Neural cell (in vitro differentiated cells): ENCODE measurements around the gene TK2. TPM values are rescaled to one million over a fixed set of nuclear protein-coding genes. Genes with fewer than 3 reads are reported as not detected.
"Not testable (repeated sequence)": the region's sequence is repeated elsewhere in the genome, so short reads cannot be mapped to it uniquely, and the experiment has no call there.

Source experiments
- H2AFZ ChIP-seq: fragments of 200-600, 300-800 bp; sonication (generic), shearing (Covaris generic); 2 replicates; pipeline ENCODE4 v1.6.0; 2014; ENCODE audit warnings: low read depth, mild to moderate bottlenecking, antibody characterized with exemption, low read length, moderate library complexity
- H3F3A ChIP-seq: fragments of 200-600 bp; shearing (Covaris generic); 2 replicates; pipeline ENCODE4 v1.6.1; 2016; ENCODE audit warnings: mild to moderate bottlenecking, moderate library complexity, mixed read lengths, antibody characterized with exemption, low read length; ENCODE audit not compliant: insufficient read depth, poor library complexity, severe bottlenecking
- H3K27ac ChIP-seq: fragments of 200-600, 300-800 bp; sonication (generic), shearing (Covaris generic); 2 replicates; pipeline ENCODE4 v1.5.1; 2014; ENCODE audit warnings: mild to moderate bottlenecking, low read length, moderate library complexity
- H3K27me3 ChIP-seq: fragments of 300-800, 200-600 bp; sonication (generic), shearing (Covaris generic); 2 replicates; pipeline ENCODE4 v1.6.0; 2014; ENCODE audit warnings: mild to moderate bottlenecking, low read depth, low read length, moderate library complexity; ENCODE audit not compliant: insufficient read depth
- H3K36me3 ChIP-seq: fragments of 300-800, 200-600 bp; sonication (generic), shearing (Covaris generic); 2 replicates; pipeline ENCODE4 v1.5.1; 2014; ENCODE audit warnings: mild to moderate bottlenecking, antibody characterized with exemption, low read length, moderate library complexity; ENCODE audit not compliant: insufficient read depth
- H3K4me2 ChIP-seq: fragments of 300-800, 200-600 bp; sonication (generic), shearing (Covaris generic); 2 replicates; pipeline ENCODE4 v1.6.0; 2014; ENCODE audit warnings: mild to moderate bottlenecking, low read length
- H3K4me3 ChIP-seq: fragments of 300-800, 200-600 bp; sonication (generic), shearing (Covaris generic); 2 replicates; pipeline ENCODE4 v1.5.1; 2014; ENCODE audit warnings: mild to moderate bottlenecking, low read length, moderate library complexity
- H3K79me2 ChIP-seq: fragments of 200-600 bp; shearing (Covaris generic); replicated peaks from 2 replicates; pipeline ENCODE4 v1.6.0; 2014; ENCODE audit warnings: mild to moderate bottlenecking, low read length, moderate library complexity; ENCODE audit not compliant: insufficient read depth
- H3K9ac ChIP-seq: fragments of 300-800, 200-600 bp; sonication (generic), shearing (Covaris generic); 2 replicates; pipeline ENCODE4 v1.6.1; 2016; ENCODE audit warnings: mild to moderate bottlenecking, low read length, mixed read lengths
- H3K9me2 ChIP-seq: fragments of 200-600 bp; shearing (Covaris generic); 2 replicates; pipeline ENCODE4 v1.6.1; 2016; ENCODE audit warnings: mild to moderate bottlenecking, low read length, mixed read lengths; ENCODE audit not compliant: insufficient read depth
- H3K9me3 ChIP-seq: fragments of 200-600, 300-800 bp; sonication (generic), shearing (Covaris generic); 2 replicates; pipeline ENCODE4 v1.6.1; 2016; ENCODE audit warnings: mild to moderate bottlenecking, mixed run types, low read length, moderate library complexity, mixed read lengths
- H4K20me1 ChIP-seq: fragments of 200-600 bp; shearing (Covaris generic); 2 replicates; pipeline ENCODE4 v1.6.1; 2016; ENCODE audit warnings: mild to moderate bottlenecking, mixed run types; ENCODE audit not compliant: insufficient read depth
- EP300 ChIP-seq: fragments of 450-650 bp; conservative IDR thresholded peaks from 2 replicates; pipeline ENCODE4 v1.6.1; 2014; ENCODE audit warnings: antibody characterized with exemption, mild to moderate bottlenecking, moderate library complexity; ENCODE audit not compliant: poor library complexity, severe bottlenecking
- EZH2 ChIP-seq: fragments of 200-600, 300-800 bp; shearing (Covaris generic), sonication (generic); IDR thresholded peaks from 2 replicates; pipeline ENCODE4 v1.6.1; 2014; ENCODE audit warnings: antibody characterized with exemption, low read length, borderline replicate concordance, mild to moderate bottlenecking; ENCODE audit not compliant: insufficient read depth, poor library complexity, severe bottlenecking
- POLR2AphosphoS5 ChIP-seq: IDR thresholded peaks from 2 replicates; pipeline ENCODE4 v1.6.1; 2012
- SMC3 ChIP-seq: fragments of 450-650 bp; conservative IDR thresholded peaks from 2 replicates; pipeline ENCODE4 v1.6.1; 2014; ENCODE audit warnings: antibody characterized with exemption, mild to moderate bottlenecking, moderate library complexity; ENCODE audit not compliant: poor library complexity
- TAF1 ChIP-seq: IDR thresholded peaks from 2 replicates; pipeline ENCODE4 v1.6.1; 2012; ENCODE audit warnings: low read depth
- polyA plus RNA-seq: library from polyadenylated mRNA; depleted of rRNA; stranded (reverse); fragments of >200 nt; gene quantifications from 2 replicates; pipeline ENCODE4 v1.2.3, GENCODE V29; 2014
- TF ChIP-seq, protein P1 (sequence below): IDR thresholded peaks from 2 replicates; pipeline ENCODE4 v1.6.1; 2012; ENCODE audit warnings: borderline replicate concordance

Gene TK2
- polyA plus RNA-seq, 1 donor from 2014 or later: 15.9 TPM

DNA sequence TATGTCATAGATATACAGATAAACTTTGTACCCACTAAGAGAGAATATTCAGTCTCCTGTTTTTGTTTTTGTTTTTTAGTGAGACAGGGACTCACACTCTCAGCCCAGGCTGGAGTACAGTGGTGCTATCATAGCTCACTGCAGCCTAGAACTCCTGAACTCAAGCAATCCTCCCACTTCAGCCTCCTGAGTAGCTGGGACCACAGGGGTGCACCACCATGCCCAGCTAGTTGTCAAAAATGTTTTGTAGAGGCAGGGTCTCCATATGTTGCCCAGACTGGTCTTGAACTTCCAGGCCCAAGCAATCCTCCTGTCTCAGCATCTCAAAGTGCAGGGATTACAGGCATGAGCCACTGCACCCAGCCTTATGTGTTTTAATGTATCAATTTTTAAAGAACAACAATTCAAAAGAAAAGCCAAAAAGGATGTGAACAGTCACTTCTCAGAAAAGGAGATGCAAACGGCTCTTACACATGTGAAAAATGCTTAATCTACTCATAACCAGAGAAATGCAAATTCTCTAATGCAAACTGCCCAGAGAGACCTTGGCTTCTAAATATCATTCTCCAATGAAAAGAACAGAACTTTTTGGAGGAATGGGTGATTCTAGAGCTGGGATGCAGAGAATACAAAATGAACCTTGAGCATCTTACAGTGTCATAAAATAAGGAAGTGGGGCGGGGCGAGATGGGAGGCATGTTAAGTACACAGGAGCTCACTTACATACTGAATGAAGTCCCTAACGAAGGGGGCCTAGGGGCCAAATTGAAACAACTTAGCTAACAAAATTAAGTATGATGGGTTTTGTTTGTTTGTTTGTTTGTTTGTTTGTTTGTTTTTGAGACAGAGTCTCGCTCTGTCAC lies 47.3 kb upstream of the TK2 start:
- H3F3A ChIP-seq: no peaks in the 10 kb centered on the region
- H3K4me2 ChIP-seq: no peak overlapping the region
- no peaks in the 10 kb centered on the region for H3K9me2 ChIP-seq
- no peaks in the 10 kb centered on the region for H3K36me3 ChIP-seq
- H3K9me3 ChIP-seq: no peaks in the 10 kb centered on the region
- no peaks in the 10 kb centered on the region for H3K27me3 ChIP-seq
- no peak overlapping the region for H3K27ac ChIP-seq
- no peak overlapping the region for H3K4me3 ChIP-seq
- no peaks in the 10 kb centered on the region for H4K20me1 ChIP-seq
- no peak overlapping the region for H3K9ac ChIP-seq
- no peaks in the 10 kb centered on the region for H3K79me2 ChIP-seq
- H2AFZ ChIP-seq: no peak overlapping the region
- TF ChIP-seq, protein P1, sequence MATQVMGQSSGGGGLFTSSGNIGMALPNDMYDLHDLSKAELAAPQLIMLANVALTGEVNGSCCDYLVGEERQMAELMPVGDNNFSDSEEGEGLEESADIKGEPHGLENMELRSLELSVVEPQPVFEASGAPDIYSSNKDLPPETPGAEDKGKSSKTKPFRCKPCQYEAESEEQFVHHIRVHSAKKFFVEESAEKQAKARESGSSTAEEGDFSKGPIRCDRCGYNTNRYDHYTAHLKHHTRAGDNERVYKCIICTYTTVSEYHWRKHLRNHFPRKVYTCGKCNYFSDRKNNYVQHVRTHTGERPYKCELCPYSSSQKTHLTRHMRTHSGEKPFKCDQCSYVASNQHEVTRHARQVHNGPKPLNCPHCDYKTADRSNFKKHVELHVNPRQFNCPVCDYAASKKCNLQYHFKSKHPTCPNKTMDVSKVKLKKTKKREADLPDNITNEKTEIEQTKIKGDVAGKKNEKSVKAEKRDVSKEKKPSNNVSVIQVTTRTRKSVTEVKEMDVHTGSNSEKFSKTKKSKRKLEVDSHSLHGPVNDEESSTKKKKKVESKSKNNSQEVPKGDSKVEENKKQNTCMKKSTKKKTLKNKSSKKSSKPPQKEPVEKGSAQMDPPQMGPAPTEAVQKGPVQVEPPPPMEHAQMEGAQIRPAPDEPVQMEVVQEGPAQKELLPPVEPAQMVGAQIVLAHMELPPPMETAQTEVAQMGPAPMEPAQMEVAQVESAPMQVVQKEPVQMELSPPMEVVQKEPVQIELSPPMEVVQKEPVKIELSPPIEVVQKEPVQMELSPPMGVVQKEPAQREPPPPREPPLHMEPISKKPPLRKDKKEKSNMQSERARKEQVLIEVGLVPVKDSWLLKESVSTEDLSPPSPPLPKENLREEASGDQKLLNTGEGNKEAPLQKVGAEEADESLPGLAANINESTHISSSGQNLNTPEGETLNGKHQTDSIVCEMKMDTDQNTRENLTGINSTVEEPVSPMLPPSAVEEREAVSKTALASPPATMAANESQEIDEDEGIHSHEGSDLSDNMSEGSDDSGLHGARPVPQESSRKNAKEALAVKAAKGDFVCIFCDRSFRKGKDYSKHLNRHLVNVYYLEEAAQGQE: no peak
- no peak for TF ChIP-seq TAF1
- no peak for TF ChIP-seq EZH2
- no peak for TF ChIP-seq EP300

DNA sequence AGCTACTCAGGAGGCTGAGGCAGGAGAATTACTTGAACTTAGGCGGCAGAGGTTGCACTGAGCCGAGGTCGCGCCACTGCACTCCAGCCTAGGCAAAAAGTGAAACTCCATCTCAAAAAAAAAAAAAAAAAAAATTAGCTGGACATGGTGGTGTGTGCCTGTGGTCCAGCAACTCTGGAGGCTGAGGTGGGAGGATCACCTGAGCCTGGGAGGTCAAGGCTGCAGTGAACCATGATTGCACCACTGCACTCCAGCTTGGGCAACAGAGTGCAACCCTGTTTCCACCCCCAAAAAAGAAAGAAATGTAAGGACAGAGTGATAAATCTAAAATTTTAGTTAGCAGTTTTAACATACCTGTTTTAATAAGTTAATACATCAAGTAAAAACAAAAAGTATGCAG lies 46.6 kb upstream of the TK2 start:
- not testable (repeated sequence) for H3K9me2 ChIP-seq, H3K27ac ChIP-seq, H3K4me2 ChIP-seq, H2AFZ ChIP-seq, H3K27me3 ChIP-seq, H3K79me2 ChIP-seq, H3K36me3 ChIP-seq, H3K9ac ChIP-seq, H3K4me3 ChIP-seq, H3K9me3 ChIP-seq, H3F3A ChIP-seq, H4K20me1 ChIP-seq

DNA sequence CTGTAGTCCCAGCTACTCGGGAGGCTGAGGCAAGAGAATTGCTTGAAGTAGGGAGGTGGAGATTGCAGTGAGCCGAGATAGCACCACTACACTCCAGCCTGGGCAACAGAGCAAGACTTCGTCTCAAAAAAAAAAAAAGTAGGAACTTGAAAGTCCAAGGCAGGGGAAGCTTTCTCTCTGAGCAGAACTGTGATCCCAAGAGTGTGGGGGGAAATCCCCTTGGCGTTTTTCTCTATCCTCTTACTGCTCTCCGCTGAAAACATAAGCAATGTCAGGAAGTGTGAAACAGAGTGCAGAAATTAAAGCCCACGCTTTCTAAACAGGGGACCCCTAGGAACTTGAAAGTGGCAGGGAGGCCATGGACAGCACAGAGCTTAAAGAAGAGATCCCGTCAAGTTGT lies 44.8 kb upstream of the TK2 start:
- no peak for TF ChIP-seq SMC3
- no peak for TF ChIP-seq POLR2AphosphoS5
- no peak overlapping the region for H3K9ac ChIP-seq
- no peaks in the 10 kb centered on the region for H3K9me3 ChIP-seq
- no peaks in the 10 kb centered on the region for H3K79me2 ChIP-seq
- H3K4me3 ChIP-seq: no peak overlapping the region
- no peaks in the 10 kb centered on the region for H3K36me3 ChIP-seq
- H3K9me2 ChIP-seq: no peaks in the 10 kb centered on the region
- no peak overlapping the region for H3K27ac ChIP-seq
- no peak overlapping the region for H2AFZ ChIP-seq
- no peak overlapping the region for H3K4me2 ChIP-seq
- no peaks in the 10 kb centered on the region for H4K20me1 ChIP-seq
- no peaks in the 10 kb centered on the region for H3K27me3 ChIP-seq
- H3F3A ChIP-seq: no peaks in the 10 kb centered on the region
